ELF-1 (cell line): ENCODE data around the gene MADCAM1.

ENCODE experiments used
- DNase-seq: peaks from one replicate; pipeline ENCODE4 v3.0.0-alpha.2; 2016; ENCODE audit warnings: low read depth, low spot score

Gene MADCAM1

DNA sequence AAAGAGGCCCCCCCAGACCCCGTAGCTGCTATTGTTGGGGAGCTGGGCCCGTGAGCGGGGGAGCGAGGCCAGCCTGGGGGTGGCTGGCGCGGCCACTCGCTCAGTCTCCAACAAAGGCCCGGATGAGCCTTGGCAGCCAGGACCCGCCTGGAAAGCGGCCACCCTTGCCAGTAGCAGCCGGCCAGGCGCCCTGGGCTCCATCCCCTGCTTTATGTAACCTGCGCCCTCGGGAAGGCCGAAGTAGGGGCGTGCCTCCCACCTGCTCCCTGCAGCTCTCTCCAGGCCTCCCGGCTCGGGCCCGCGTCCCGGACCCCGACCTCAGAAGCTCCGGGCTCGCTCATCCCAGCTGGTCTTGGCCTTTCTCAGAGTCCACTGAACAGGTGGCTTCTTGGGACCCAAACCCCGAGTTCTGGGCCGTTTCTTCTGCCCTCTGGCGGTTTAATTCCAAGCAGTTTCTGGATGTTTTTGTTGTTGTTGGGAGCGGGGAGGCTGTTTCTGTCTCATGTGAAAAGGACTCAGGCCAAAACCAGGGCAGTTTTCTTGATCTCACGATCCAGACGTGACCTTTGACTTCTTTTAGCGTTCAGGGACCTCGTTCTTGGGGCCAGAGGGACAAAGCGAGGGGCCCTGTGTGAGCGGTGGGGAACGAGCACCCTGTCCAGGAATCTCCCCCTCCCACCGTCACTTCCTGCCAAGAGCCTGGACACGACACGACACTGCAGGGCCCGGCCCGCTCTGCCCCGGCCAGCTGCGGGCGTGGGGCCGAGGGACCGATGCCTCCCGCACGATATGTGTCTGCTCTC lies 36.5 kb downstream of the MADCAM1 start:
- peak; percentile 80 for DNase-seq

DNA sequence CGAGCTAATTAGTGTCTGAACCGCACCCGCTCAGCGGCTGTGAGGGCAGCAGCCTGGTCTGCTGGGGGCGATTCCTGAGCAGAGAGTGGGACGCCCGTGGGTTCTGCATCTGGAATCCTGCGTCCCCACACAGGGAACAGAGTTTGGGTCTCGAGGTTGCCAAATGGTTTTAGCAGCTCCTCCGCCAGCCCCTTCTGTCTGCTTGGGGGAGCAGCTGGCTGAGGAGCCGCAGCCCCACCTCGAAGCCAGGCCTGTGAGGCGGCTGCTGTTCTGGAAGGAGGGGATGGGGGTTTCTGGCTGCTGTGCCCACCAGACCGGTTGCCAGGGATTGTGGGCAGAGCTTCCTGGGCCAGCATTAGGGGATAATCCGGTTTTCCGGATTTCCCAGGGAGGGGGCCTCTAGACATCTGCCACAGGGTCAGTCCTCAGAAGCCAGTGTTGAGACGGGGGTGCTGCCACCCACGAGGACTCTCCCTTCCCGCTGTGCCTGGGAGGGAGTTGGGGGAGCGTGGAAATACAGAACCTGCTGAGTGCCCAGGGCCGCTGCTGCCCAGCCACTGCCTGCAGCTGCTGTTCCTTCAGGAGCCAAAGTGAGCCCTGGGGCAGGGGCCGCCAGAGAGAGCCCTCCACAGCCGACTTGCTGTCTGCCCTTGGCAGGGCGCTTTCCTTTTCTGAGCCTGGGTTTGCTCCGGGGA lies 37.2 kb downstream of the MADCAM1 start:
- DNase-seq = no peak

DNA sequence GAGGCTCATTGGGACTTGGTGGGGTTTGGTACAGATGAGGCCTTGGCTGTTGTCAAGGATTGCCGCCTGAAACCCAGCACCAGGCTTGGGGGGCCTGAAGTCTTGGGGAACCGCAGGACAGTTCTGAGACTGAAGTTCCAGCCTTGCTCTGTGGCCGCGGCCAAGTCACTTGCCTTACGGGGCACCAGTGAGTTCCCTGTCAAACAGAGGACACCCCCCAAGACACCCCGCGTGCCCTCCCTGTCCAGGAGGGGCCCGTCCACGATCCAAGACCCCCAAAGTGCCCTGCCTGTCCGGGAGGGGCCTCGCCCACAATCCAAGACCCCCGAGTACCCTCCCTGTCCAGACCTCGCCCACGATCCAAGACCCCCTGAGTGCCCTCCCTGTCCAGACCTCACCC lies 37.8 kb downstream of the MADCAM1 start:
- DNase-seq = no peak

DNA sequence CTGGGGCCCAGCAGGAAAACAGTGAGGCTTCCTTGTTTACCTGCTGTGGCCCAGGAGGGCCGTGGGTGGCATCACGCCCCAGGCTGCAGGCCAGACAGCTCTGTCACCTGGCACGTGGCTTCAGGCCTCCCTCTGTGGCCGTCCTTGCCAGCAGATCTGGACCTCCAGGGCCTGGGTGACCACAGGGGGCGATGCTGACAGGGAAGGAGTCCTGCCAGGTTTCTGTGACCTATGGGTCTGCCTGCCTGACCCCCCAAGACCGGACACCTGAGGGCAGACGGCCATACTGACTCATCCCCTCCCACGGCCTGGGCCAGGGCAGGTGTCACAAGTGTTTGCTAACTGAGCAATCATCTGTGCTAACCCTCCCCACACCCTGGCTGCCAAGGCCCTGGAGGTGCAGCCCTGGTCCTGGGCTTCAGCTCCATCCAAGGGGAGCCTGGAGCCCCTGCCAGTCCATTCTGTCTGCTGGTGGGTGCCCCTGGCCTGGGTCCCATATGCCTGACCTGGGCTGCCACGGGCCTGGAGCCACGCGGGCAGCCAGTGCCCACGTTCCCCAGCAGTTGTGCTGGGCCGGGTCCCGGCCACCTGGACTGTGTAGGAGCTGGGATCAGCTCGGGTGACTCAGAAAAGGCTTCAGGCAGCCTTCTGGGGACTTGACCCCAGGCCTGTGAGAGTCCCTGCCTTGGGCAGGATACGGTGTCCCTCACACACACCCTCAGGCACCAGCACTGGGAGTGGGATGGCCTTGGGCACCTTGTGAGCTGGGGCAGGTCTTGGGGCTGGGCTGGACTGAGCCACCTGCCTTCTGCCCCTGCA lies 38.9 kb downstream of the MADCAM1 start:
- no peak for DNase-seq

DNA sequence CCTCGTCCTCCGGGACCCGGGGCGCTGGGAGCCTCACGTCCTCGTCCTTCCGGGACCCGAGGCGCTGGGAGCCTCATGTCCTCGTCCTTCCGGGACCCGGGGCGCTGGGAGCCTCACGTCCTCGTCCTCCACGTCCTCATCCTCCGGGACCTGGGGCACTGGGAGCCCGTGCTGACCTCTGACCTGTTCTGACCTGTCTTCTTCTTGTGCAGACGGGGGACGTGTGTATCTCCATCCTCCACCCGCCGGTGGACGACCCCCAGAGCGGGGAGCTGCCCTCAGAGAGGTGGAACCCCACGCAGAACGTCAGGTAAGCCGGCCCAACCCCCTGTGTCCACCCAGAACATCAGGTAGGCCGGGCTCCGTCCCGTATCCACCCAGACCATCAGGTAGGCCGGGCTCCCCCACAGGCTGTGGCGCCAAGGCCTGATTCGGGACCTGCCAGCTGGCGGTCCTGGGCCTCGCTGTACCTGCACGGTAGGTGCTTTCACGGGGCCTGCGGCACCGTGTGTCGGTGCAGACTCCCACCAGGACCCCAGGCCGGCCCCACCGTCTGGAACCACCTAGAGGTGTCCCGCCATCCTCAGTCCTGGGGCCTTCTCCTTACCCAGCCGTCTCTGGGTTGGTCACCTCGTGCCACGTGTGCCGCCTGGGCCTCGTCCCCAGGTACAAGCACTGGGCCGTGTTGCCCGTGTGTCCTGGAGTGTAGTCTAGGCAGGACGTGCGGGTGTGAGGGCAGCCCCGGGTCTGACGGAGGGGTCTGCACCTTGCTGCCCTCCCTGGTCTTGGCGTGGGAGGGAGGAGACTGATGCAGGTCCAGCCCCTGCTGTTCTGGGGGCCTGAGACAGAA lies 40.0 kb downstream of the MADCAM1 start:
- no peak for DNase-seq

DNA sequence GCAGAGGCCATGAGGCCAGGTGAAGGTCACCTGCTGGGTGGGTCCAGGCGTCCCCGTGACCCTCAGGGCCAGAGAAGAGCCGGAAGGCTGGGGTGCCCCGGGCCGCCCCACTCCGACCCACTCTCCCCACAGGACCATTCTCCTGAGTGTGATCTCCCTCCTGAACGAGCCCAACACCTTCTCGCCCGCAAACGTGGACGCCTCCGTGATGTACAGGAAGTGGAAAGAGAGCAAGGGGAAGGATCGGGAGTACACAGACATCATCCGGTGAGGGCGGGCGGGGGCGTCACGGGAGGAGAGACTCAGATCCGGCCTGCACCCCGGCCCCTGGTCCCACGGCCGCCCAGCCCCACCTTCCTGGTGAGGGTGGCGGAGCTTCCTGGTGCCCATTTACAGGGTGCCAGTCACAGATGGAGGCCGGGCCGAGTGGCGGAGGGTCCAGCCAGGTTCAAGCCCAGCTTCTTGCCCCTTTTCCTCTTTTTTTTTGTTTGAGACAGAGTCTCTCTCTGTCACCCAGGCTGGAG lies 40.7 kb downstream of the MADCAM1 start:
- DNase-seq = no peak

DNA sequence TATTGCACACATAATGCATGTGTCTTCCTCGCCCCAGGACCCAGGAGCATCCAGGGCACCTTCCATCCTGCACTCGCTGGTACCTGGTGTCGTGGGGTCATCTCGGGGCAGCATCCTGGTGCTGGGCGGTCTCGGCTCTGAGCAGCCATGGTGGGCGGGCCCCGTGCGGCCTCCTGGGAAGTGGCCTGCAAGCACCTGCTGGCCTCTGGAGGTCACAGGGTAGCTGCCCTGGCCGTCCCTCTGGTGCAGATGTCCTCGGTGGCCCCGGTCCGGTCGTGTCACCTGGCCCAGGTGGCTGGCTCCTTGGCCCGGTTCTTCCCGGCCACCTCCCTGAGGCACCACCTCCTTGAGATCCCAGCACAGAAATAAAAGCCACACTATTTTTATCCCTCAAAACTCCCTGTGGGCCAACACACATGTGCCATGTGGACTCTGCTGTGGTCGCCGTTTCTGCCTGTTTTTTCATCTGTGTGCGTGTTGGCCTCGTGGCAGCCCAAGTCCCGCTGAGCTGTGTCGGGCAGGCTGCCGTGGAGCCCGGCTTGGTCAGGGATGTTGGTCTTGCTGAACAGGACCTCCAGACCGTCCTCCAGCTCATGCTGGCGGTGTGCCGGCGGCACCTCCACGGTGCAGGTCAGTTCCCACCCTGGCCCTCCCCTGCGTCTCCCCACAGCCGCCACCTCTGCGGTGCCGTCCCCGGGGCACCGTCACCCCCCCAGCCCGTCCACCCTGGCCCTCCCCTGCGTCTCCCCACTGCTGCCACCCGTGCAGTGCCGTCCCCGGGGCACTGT lies 42.5 kb downstream of the MADCAM1 start:
- no peak for DNase-seq

DNA sequence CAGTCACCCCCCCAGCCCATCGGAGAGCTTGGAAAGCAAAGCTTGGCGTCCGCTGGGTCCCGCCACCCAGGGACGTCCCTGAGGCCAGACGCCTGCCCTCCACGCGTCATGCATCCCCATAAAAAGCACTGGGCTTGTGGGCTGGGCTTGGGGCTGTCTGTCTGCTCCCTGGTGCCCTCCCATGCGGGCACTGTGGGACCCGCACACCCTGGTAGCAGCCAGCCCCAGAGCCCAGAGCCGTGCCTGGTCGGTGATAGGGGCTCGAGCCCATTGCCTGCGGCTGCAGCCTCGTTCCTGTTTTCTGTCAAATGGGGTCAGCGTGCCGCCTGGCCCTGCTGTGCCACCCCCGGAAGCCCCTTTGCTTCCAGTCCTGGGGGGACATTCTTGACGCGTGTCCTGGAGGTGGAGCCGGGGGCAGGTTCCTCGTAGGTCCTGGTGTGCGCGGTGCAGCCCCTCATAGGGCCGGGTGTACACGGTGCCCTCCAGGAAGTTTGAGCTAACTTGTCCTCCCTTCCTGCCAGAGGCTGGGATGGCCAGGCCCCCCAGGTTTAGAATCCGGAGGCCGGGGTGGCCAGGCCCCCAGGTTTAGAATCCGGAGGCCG lies 43.2 kb downstream of the MADCAM1 start:
- DNase-seq = no peak

DNA sequence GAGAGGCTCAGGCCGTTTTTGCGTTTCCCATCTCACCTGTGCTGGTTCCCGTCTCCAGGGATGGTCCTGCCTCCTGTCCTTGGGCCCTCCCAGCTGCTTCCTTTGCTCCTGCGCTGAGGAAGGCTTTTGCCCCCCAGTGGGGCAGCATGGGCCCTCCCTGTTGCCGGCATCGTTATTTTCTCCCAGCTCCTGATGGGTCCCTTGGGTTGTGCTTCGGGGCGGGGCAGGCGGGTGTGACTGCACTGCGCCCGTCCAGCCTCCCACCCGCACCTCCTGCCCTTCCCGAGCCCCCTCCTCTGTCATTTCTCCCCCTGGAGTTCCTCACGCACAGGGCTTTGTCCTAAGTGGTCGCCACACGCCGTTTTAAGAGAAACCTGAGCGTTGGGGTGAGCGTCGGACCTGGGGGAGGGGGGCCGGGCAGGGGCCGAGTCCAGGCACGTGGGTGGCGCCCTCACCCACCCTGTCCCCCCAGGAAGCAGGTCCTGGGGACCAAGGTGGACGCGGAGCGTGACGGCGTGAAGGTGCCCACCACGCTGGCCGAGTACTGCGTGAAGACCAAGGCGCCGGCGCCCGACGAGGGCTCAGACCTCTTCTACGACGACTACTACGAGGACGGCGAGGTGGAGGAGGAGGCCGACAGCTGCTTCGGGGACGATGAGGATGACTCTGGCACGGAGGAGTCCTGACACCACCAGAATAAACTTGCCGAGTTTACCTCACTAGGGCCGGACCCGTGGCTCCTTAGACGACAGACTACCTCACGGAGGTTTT lies 44.8 kb downstream of the MADCAM1 start:
- no peak for DNase-seq

DNA sequence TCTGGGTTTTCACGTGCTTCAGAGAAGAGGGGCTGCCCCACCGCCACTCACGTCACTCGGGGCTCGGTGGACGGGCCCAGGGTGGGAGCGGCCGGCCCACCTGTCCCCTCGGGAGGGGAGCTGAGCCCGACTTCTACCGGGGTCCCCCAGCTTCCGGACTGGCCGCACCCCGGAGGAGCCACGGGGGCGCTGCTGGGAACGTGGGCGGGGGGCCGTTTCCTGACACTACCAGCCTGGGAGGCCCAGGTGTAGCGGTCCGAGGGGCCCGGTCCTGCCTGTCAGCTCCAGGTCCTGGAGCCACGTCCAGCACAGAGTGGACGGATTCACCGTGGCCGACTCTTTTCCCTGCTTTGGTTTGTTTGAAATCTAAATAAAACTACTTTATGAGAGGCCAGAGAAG lies 45.4 kb downstream of the MADCAM1 start:
- no peak for DNase-seq

DNA sequence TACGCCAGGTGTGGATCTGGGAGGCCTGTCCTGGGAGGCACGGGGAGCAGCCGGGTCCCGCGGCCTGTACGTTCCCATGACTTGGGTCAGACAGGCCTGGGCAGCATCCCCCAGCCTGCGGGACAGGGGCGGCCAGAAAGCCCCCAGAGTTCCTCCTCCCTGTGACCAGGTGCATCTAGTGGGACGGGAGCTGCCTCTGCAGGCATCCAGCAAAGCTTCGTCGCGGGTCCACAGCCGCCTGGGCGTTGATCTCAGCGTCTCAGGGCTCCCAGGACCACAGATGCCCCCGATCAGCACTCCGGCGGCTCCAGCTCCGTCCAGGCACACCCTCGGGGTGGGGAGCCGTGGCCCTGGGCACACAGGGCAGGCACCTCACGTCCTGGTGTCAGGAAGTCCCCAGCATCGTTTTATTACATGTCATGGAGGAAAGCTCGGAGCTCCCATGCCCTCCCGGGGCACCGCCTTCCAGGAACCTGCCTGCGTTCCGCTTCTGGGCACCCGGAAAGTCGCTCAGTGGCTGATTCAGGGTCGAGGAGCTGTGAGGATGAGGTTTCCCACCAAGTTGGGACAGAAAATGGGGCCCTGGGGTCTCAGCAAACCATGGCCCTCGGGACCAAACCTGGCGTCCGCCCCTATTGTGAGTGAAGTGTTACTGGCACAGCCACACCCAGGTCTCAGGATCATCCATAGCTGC lies 46.0 kb downstream of the MADCAM1 start:
- DNase-seq = no peak

DNA sequence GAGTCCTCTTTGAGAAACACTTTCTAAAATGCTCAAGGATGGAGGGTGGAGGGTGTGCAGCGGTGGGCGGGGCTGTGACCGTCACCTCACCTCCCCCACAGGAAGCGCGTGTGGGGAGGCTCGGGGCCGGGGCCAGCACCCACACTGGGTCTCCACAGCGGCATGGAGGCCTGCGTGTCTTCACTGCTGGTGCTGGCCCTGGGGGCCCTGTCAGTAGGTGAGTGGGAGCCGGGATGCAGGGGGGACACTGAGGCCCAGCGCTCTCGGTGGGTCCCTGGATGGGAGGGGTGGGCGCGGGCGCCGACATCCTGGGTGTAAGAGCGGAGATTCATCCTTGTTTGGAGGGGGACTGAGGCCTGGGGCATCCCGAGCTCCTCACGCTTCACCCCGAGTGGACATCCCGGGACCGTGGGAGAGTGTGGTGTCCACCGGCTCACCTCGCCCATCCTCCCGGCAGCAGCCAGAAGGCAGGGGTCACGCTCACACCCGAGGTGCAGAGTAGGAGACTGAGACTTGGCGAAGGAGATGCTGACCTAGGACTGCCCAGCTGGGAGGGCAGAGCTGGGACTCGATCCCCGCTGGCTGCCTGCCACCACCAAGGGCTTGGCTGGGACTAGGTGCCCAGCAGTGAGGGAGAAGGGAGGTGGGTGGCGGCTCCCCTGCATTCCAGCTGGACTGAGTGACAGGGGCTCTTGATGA lies 47.8 kb downstream of the MADCAM1 start, which contains the start of gene GZMM:
Gene GZMM, plus strand, starts transcription at position 144 of the 699 bp plus-strand sequence. Its CDS starts 19 bp downstream, at position 163.
- no peak for DNase-seq

DNA sequence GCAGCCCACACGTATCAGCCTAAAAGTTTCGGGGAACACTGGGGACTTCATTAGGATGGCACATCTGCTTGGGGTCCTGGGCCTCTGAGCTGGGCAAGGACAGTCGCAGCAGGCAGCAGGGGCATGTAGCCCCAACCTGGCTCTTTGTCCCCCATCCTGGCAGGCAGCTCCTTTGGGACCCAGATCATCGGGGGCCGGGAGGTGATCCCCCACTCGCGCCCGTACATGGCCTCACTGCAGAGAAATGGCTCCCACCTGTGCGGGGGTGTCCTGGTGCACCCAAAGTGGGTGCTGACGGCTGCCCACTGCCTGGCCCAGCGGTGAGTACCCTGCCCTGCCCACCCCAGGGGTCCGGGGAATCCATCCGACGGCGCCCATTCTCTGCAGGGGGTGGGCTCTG lies 50.8 kb downstream of the MADCAM1 start:
- no peak for DNase-seq

DNA sequence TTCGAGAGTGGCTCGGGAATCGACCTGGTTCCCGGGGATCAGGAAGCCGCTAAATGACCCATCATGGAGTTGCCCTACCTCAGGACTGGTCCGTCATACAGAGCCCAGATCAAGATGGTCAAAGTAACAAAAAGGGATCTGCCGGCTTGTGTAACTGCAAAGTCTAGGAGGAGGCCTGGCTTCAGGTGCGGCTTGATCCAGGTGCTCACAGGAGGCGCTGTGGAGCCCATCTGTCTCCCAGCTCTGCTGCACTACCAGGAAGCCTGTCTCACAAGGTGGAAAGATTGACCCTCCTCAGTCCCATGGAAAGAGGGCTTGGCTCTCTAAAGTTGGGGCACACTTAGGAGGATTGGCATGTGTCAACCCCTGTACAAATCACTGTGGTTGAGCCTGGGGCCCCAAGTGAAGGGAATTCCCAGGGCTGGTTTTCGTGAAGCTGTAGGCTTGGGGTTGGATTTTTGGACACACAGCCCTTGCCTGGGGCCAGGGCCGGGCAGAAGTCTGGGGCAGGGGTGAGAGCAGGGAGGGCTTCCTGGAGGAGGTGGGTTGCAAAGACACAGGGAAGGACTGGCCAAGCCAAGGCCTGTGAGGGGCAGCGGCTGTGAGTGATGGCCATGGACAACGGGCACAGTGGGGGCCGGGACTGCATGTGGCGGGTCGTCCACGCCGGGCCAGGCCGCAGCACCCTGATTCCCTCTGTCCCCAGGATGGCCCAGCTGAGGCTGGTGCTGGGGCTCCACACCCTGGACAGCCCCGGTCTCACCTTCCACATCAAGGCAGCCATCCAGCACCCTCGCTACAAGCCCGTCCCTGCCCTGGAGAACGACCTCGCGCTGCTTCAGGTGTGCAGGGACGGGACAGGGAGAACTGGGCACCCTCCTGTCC lies 51.8 kb downstream of the MADCAM1 start:
- DNase-seq = no peak

DNA sequence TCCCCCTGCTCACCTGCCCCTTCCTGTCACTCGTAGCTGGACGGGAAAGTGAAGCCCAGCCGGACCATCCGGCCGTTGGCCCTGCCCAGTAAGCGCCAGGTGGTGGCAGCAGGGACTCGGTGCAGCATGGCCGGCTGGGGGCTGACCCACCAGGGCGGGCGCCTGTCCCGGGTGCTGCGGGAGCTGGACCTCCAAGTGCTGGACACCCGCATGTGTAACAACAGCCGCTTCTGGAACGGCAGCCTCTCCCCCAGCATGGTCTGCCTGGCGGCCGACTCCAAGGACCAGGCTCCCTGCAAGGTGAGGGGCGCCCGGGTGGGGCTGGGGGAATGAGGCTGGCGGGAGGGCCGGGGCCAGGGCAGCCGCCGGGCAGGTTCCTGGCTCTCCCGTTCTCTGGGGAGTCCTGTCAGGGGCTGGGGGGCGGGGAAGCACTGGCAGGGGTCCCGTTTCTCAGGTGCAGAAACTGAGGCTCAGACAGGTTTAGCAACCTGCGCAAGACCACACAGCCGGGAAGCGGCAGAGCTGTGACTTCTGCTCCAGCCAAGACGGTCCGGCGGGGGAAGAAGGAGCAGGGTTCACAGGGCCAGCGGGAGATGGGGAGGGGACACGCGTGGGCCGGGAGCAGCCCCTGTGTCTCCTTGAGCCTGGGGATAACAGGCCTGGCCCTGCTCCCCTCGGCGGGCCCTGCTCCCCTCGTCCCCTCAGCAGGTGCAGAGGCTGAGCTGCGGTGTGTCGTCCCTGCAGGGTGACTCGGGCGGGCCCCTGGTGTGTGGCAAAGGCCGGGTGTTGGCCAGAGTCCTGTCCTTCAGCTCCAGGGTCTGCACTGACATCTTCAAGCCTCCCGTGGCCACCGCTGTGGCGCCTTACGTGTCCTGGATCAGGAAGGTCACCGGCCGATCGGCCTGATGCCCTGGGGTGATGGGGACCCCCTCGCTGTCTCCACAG lies 52.9 kb downstream of the MADCAM1 start:
- DNase-seq = no peak

DNA sequence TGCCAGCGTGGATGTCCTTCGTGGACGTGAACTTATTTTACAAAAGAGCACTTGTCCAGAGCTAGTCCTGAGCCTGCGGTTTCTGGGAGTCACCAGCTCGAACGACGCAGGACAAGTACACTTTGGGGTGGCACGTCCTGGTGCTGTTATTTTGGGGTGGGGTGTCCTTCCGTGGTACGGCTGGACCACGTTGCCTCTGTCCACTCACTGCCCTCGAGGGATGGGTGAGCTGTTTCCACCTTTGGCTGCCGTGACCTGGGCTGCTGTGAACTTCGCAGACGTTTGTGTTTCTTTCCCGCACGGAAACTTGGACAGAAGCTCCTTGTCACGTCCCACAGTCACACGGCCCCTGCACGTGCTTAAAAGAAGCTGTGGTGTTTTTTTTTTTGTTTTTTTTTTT lies 58.5 kb downstream of the MADCAM1 start:
- no peak for DNase-seq
